ENCODE data around the gene CYTH4. TPM values are rescaled to one million over a fixed set of nuclear protein-coding genes. Genes with fewer than 3 reads are reported as not detected.

Gene CYTH4
- total RNA-seq, 4 donors from 2014 or later = 1.9 to 10.3 (median 3.4) TPM

DNA sequence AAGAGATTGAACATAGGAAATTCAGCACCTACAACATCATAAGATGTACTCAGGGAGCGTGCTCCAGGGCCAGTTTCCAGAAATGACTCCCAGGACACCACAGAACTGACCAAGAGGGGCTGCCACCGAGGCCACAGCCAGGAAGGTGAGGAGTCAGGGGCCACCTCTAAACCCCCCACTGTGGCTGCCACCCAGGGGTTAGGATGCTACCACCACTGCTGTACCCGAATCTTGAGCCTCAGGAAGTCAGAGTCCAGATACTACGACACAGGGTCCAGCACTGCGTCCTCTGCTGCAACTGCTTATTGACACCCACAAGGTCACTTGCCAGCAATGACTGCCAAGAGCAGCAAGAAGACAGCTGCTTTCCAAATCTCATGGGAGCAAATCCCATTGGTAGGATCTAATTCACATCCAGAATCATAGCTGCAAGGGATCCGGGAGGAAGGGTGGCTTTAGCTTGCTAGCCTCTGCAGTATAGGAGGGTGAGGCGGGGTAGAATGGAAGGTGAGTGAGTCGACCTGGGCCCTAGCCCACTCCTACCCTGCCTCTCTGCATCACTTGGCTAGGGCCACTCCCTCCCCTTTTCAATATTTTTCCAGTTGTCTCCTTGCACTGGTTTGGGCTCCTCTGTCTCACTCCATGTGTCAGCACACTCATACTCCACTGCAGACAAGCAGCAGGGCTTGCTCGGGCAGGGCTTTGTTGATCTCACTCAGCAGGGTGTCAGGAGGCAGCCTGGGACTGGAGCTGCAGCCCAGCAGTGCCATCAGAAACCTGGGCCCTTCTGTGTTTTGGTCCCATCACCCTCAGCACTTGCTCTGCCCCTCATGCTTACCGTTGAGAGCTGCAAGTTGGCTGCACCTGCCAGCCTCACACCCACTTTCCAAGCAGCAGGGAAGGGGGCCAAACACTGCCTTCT, 18.1 kb upstream of the CYTH4 start:
- H3K27me3 ChIP-seq = peaks cover 0 to 81% (median 0%) of the 10 kb centered on the region in 4 donors
- H3K27ac ChIP-seq = no peak overlapping the region
- no peak for DNase-seq
- H3K9me3 ChIP-seq = peaks cover 0 to 14% (median 10%) of the 10 kb centered on the region in 3 donors
- peaks cover 7 to 28% (median 8%) of the 10 kb centered on the region in 3 donors for H3K4me1 ChIP-seq
- intact Hi-C loops (cut with DNase I) = no loop called here
- TF ChIP-seq POLR2A (IDR thresholded peaks at IDR 0.05) = no peak
- TF ChIP-seq, protein P1, sequence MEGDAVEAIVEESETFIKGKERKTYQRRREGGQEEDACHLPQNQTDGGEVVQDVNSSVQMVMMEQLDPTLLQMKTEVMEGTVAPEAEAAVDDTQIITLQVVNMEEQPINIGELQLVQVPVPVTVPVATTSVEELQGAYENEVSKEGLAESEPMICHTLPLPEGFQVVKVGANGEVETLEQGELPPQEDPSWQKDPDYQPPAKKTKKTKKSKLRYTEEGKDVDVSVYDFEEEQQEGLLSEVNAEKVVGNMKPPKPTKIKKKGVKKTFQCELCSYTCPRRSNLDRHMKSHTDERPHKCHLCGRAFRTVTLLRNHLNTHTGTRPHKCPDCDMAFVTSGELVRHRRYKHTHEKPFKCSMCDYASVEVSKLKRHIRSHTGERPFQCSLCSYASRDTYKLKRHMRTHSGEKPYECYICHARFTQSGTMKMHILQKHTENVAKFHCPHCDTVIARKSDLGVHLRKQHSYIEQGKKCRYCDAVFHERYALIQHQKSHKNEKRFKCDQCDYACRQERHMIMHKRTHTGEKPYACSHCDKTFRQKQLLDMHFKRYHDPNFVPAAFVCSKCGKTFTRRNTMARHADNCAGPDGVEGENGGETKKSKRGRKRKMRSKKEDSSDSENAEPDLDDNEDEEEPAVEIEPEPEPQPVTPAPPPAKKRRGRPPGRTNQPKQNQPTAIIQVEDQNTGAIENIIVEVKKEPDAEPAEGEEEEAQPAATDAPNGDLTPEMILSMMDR (IDR thresholded peaks at IDR 0.05) = no peak
- WGBS, 2 donors = 68 to 82% methylated on average over 7 to 9 of the region's 10 CpGs
- H3K4me3 ChIP-seq = no peak overlapping the region
- no peaks in the 10 kb centered on the region for H3K36me3 ChIP-seq

DNA sequence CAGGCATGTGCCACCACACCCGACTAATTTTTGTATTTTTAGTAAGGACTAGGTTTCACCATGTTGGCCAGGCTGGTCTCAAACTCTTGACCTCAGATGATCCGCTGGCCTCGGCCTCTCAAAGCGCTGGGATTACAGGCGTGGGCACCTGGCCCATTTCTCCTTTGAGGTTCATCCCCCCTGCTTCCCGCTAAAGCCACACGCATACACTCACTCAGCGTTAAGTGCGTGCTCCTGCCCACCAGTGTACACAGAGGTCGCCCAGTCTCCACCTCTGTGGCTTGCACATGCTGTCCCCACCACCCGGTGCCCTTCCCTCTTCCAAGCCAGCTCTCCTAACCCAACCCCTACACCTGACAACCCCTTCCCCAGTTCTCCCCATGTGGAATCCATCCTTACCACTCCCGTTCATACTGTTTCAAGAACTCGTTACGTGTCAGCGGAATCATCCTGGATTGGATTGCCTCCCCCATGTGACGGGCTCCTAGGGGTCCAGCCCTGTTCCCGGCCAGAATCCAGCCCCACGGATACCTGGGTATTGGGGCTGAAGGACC, 15.7 kb upstream of the CYTH4 start:
- no peak for DNase-seq
- TF ChIP-seq, protein P1 (IDR thresholded peaks at IDR 0.05) = no peak
- TF ChIP-seq POLR2A (IDR thresholded peaks at IDR 0.05) = no peak
- peaks cover 7 to 11% (median 8%) of the 10 kb centered on the region in 3 donors for H3K4me1 ChIP-seq
- intact Hi-C loops (cut with DNase I) = no loop called here
- H3K36me3 ChIP-seq = no peaks in the 10 kb centered on the region
- peaks cover 0 to 81% (median 0%) of the 10 kb centered on the region in 4 donors for H3K27me3 ChIP-seq
- no peak overlapping the region for H3K27ac ChIP-seq
- H3K9me3 ChIP-seq = peaks cover 0 to 14% (median 10%) of the 10 kb centered on the region in 3 donors
- 45 to 53% methylated on average over 12 to 17 of the region's 18 CpGs for WGBS, 2 donors
- H3K4me3 ChIP-seq = peak overlapping the region in 2 of 4 donors; percentile 29 to 60

DNA sequence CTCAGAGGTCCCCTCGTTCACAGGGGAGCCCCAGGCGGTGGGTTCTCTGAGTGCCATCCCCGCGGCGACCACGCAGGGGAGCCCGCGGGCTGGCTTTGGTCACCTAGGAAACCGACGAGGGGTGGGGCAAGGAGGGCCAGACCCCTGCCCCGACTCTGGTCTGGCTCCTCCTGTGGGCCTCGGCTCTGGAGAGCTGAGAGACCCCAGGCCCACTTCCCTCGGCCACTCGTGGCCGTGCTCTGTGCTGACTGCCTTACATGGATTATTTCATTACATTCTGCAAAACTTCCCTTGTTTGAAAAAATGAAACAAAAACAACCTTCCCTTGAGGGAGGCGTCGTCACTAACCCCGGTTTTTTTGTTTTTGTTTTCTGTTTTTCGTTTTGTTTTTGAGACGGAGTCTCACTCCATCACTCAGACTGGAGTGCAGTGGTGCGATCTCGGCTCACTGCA, 15.1 kb upstream of the CYTH4 start:
- Histone ChIP-seq H3K36me3 (no peaks in the 10 kb centered on the region), H3K9me3 (peaks cover 0 to 14% (median 10%) of the 10 kb centered on the region in 3 donors), H3K27ac (peak overlapping the region in 3 of 4 donors; percentile 4 to 50 (median 49)), H3K4me3 (peak overlapping the region in 3 of 4 donors; percentile 29 to 60 (median 33)), H3K4me1 (peaks cover 7 to 11% (median 8%) of the 10 kb centered on the region in 3 donors), H3K27me3 (peaks cover 0 to 80% (median 0%) of the 10 kb centered on the region in 4 donors)
- 16% methylated on average over 7 to 10 of the region's 22 CpGs for WGBS, 2 donors
- no peak for DNase-seq
- intact Hi-C loops (cut with DNase I) = no loop called here
- TF ChIP-seq, protein P1 (IDR thresholded peaks at IDR 0.05) = peak; percentile 35 to 70 (median 56)
- TF ChIP-seq POLR2A (IDR thresholded peaks at IDR 0.05) = no peak

DNA sequence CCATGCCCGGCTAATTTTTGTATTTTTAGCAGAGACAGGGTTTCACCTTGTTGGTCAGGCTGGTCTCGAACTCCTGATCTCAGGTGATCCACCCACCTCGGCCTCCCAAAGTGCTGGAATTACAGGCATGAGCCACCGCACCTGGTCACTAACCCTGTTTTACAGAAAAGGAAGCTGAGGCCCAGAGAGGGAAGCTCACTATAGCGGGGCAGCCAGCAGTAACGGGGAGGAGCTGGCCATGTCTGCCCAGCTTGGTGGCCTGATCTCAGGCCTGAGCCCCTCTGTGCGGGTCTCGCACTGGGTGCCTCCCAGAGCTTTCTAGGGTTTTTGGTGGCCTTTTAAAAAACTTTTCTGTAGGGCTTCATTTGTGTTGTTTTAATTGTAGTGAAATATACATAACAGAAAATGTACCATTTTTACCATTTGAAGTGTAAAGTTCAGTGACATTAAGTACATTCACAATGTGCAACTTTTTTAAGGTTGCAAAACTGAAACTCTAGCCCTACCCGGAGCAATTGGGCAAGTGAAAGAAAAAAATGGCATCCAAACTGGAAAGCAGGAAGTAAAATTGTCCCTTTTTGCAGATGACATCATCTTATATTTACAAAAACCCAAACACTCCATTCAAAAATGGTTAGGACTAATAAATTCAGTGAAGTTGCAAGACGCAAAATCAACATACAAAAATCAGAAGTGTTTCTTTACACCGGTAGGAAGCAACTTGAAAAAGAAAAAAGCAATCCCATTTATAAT, 14.5 kb upstream of the CYTH4 start:
- H3K4me3 ChIP-seq = peak overlapping the region in 2 of 4 donors; percentile 33 to 60
- peaks cover 7 to 11% (median 8%) of the 10 kb centered on the region in 3 donors for H3K4me1 ChIP-seq
- WGBS, 2 donors = 63 to 64% methylated on average over 9 to 10 of the region's 11 CpGs
- TF ChIP-seq, protein P1 (IDR thresholded peaks at IDR 0.05) = no peak
- TF ChIP-seq POLR2A (IDR thresholded peaks at IDR 0.05) = no peak
- intact Hi-C loops (cut with DNase I) = no loop called here
- peaks cover 0 to 80% (median 0%) of the 10 kb centered on the region in 4 donors for H3K27me3 ChIP-seq
- H3K36me3 ChIP-seq = no peaks in the 10 kb centered on the region
- peak overlapping the region in 3 of 4 donors; percentile 4 to 50 (median 49) for H3K27ac ChIP-seq
- DNase-seq = no peak
- peaks cover 0 to 14% (median 10%) of the 10 kb centered on the region in 3 donors for H3K9me3 ChIP-seq
